GM21825 (cell line): Measurements from ENCODE around the gene MAP3K20.
"Not testable (repeated sequence)": the region's sequence is repeated elsewhere in the genome, so short reads cannot be mapped to it uniquely, and the experiment has no call there.

Experiments
- ATAC-seq: cut with Tn5 transposase; IDR thresholded peaks from one replicate; pipeline ENCODE4 v1.9.1; 2021; ENCODE audit warnings: mild to moderate bottlenecking, moderate library complexity; ENCODE audit not compliant: unreplicated experiment

The MAP3K20 gene

GRCh38 chr2:173151671-173152401 lies 76.2 kb downstream of the MAP3K20 start:
- peak; percentile 60 for ATAC-seq

GRCh38 chr2:173153301-173153885 lies 77.7 kb downstream of the MAP3K20 start:
- no peak for ATAC-seq

DNA sequence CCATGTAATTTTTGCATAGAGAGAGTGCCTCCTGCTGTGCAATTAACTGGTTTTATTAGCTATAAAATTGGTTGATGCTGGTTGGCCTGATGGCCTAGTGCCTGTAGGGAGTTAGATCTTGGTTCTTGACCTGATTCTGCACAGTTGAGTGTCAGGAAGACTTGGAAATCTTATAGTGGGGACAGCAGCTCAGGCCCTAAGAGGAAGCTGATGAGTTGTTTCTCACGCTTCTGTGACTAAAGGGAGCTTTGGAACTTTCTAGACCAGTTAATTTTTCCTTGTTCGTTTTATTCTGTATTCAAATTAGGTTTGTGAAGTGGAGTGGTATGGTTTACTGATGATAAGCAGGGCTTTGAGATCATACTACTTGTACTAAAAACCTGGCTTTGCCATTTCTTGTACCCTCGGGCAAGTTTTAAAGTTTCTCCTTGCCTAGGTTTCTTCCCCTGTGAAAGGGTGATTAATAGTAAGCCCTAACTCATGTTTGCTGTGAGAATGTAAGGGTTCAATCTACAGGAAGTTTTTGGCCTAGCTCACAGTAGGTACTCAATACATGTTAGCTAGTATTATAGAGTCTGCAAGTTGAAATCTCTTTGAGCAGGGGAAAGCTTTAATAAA lies 82.1 kb downstream of the MAP3K20 start:
- ATAC-seq = no peak

DNA sequence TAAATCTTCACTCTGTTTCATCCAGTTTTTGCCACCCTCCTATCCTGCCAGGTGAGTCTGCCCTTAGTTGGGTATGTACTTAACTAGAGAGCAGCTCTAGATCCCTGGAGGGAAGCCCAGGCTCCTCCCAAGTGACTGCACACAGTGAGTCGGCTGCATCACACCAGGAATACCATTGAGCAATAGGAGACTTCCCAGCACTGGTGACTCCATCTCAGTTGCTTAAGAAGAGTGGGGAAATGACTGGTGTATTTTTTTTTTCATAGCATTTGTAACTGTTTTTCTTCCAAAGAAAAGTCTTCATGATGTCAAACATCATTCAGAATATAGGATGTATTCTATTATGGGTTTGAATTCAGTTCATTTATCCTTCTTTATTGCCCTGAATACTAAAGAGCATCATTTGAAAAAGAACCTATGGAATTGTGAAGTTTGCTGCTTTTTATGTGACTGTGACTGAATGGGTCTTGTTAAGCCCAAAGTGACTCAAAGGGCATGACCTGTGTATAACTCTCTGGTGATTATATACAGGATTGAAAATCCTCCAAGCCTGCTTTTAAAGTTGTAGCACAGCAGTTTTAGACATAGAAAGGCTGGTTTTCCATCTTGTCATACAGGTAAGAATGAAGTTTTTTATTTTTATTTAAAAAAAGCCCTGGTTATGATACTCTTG lies 84.3 kb downstream of the MAP3K20 start:
- ATAC-seq = no peak

- ATAC-seq = no peak
Measured at GRCh38 chr2:173160618-173161017, 85.0 kb downstream of the MAP3K20 start.

DNA sequence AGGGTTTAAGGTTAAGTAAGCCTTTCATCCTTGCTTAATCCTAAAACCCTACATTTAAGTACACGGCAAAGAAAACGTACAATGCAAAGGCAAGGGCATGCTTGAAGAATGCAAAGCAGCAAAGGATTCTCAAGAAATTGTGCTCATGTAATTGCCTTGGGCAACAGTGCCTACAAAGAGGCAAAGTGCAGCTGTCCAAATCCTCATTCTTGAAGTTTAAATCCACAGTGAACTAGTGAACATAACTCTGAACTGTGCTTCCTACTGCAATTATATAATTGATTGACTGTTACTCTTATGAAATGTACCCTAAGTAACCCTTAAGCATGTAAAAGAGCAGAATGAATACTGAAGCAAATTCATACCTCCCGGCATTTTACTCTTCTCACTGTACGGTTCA lies 85.4 kb downstream of the MAP3K20 start:
- no peak for ATAC-seq

- ATAC-seq = no peak
Measured at GRCh38 chr2:173161507-173161906, 85.9 kb downstream of the MAP3K20 start.

- not testable (repeated sequence) for ATAC-seq
Measured at GRCh38 chr2:173163357-173163756, 87.7 kb downstream of the MAP3K20 start.

DNA sequence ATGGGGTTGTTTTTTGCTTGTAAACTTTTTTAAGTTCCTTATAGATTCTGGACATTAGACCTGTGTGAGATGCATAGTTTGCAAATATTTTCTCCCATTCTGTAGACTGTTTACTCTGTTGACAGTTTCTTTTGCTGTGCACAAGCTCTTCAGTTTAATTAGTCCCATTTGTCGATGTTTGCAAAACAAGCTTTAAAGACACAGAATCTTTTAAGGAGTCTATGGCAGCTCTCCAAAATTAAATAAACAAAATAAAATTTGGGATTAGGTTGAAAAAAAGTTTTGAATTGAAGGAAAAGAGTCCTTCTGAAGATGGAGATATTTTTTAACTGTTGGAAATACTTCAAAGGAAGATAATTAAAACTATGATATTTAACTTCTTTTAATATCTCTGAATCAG lies 88.8 kb downstream of the MAP3K20 start:
- no peak for ATAC-seq

- no peak for ATAC-seq
Measured at GRCh38 chr2:173165443-173166238, 90.0 kb downstream of the MAP3K20 start.

GRCh38 chr2:173171321-173171720 lies 95.7 kb downstream of the MAP3K20 start:
- no peak for ATAC-seq

DNA sequence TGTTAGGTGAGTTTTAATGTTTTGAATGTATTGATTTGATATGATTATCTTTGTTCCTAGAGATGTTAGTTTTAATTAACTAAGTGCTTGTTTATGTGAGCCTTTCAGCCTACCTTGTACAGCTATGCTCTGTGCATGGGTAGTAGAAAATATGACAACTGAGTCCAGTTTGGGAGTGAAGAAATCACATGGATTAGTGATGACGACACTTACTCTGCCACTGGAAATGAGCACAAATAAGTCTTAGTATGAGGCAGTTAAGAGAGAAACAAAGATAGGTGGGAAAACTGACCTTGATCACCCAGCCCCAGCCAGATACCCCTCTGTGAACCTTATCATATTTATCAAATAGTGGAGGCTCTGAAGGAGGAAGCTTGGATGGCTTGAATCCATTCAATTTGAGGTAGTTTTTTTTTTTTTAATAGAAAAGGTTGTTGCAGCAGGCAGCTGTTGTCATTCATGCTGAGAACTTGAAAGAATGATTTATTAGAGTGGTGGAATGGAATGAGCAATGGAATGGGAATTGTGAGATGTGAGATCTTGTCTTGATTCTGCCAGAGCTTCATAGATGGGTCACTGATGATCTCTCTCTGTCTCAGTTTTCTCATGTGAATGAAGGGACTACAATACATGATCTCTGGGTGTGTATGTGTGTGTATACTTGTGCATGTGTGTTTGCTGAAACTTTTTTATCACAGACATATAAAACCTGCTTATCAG lies 96.4 kb downstream of the MAP3K20 start:
- no peak for ATAC-seq

DNA sequence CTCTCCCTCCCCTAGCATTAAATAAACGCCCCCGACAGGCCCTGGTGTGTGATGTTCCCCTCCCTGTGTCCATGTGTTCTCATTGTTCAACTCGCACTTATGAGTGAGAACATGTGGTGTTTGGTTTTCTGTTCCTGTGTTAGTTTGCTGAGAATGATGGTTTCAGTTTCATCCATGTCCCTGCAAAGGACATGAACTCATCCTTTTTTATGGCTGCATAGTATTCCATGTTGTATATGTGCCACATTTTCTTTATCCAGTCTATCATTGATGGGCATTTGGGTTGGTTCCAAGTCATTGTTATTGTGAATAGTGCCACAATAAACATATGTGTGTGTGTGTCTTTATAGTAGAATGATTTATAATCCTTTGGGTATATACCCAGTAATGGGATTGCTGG lies 98.7 kb downstream of the MAP3K20 start:
- not testable (repeated sequence) for ATAC-seq

DNA sequence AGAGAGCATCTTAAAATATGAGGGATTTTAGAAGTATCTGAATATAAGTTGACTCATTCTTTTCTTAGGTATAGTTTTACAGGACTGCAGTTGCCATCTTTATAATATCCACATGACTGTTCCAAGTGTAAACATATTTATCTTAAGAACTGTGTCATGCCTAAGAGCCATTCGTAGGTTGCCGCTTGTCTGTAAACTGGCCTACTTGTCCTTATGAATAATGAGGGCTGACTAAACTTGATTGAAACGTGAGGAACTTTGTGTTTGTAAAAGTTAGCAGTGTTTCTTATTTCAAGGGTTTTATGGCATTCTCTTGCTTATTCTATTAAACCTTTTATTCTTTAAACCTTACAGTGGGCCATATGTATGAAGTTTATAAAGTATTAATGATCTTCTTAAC lies 99.6 kb downstream of the MAP3K20 start:
- no peak for ATAC-seq

DNA sequence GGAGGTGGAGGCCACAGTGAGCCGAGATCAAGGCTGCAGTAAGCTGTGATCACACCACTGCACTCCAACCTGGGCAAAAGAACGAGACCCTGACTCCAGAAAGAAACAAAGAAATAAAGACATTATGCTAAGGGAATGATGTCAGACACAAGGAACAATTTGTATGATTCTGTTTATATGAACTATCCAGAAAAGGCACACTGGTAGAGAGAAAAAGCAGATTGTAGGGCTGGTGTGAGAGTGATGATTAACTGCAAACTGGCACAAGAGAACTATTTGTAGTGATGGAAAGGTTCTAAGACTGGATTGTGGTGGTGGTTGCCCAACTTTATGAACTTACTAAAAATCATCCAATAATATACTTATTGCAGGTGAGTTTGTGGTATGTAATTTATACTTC lies 106.3 kb downstream of the MAP3K20 start:
- no peak for ATAC-seq

DNA sequence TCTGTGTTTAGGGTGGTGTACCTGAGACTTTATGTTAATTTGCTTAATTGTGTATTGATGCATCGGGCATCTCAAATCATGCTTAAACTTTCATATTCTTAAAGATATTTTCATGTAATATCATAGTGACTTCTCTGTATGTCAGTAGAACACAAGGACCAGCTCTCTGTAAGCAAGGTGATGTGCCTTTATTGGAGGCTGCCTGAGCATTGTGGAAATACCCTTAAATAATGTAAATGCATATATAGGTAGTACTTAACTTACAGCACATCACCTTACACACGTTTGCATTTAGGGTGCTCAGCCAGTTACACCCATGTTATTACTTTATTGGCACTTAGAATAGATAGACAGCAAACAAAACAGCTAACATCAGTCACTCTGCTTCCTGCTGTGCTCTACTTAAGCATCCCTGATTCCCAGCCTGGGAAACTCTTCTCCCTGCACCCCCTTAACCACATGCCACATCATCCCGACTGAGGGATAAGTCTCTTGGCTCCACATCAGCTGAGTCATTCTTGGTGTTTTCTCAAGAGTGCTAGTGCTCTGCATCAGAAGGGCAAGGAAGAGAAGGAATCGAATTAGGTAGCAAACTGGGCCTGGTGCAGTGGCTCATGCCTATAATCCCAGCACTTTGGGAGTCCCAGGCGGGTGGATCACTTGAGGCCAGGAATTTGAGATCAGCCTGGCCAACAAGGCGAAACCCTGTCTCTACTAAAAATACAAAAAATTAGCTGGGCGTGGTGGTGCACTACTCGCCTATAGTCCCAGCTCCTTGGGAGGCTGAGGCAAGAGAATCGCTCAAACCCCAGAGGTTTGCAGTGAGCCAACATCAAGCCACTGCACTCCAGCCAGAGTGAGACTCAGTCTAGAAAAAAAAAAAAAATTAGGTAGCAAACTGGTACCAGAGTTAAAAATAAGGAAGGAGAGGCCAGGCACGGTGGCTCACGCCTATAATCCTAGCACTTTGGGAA lies 108.7 kb downstream of the MAP3K20 start:
- ATAC-seq = no peak

DNA sequence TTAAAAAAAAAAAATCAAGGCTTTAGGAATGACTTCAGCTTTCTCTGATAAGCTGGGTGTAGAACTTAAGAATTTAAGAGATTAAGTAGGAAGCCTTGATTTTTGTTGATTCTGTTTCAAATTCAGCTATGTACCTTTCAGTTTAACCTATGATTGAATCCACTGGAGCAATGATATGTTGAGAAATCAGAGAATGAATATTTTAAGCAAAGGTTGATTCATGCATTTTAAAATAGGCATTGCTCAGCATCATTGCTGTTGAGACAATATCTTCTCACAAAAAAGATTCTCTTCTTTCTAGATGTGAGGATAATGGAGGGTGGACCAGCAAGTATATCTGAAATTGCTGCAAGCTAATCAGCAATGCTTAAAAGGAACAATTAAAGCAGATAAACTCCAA lies 109.8 kb downstream of the MAP3K20 start:
- ATAC-seq = no peak

DNA sequence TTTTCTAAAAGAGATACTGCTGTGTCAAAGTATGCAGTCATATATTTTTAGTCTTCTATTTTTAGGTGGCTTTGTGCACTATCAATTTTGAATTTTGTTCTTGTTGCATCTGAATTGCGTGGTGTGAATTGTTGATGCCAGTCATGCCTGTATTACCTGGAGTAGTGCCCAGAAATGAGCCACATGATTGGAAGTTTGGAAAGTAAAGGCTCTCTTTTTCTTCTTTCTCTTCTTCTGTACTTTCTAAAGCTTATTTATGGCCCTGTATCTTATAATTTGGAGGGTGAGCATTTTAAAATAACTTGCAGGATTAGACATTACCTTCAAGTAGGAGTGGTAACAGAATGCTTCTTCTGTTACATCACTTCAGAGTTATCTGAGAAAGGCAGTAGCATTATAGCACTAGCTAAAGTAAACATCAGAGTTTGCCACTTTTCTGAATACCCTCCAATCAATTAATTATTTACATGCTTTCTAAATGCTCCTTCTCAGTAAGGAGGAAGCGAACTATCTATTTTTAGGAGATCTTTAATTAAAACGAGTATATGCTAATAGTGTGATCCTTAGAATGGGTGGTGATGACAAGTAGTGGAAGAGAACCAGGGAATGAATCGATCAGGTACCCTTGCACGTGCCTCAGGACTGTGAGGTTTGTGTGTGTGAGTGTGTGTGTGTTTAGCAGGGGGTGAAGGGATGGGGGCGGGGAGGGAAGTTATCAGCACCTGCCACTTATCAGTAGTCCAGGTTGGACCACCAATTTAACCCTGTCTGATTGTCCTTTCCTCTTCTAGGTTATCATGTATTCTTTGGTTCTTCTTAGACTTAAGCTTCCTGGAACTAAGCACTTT lies 112.5 kb downstream of the MAP3K20 start:
- ATAC-seq = no peak
